H1 (cell line): ENCODE measurements around the gene GDPD3. TPM values are rescaled to one million over a fixed set of nuclear protein-coding genes. Genes with fewer than 3 reads are reported as not detected.

Source experiments
- ASH2L ChIP-seq: fragments of 200-600, 300-600 bp; sonication (generic); IDR thresholded peaks from one replicate; pipeline ENCODE4 v1.7.1; 2017; ENCODE audit warnings: low read length
- BCL11A ChIP-seq, 2 experiments: IDR thresholded peaks; one replicate each; pipeline ENCODE4 v1.6.1; 2011; ENCODE audit warnings: low read depth in 2 of 2, low read length in 2 of 2, mild to moderate bottlenecking in 2 of 2
- CHD2 ChIP-seq: IDR thresholded peaks from 2 replicates; pipeline ENCODE4 v1.6.1; 2012; ENCODE audit warnings: low read length, improper control_type of control experiment
- CREB1 ChIP-seq: IDR thresholded peaks from 2 replicates; pipeline ENCODE4 v1.6.1; 2012; ENCODE audit warnings: inconsistent platforms
- CTBP2 ChIP-seq: IDR thresholded peaks from 2 replicates; pipeline ENCODE4 v1.7.0; 2011; ENCODE audit warnings: borderline replicate concordance, mild to moderate bottlenecking, moderate library complexity, mixed read lengths, low read length; ENCODE audit not compliant: insufficient read depth, insufficient read length
- CTCF ChIP-seq, 3 experiments: IDR thresholded peaks; 1 replicate in 2 of 3; 2 replicates in 1 of 3; pipeline versions ENCODE4 v1.5.1 to v1.6.1; 2011; ENCODE audit warnings: low read length in 3 of 3, mild to moderate bottlenecking in 3 of 3, inconsistent platforms in 2 of 3, low read depth in 1 of 3, moderate library complexity in 1 of 3; ENCODE audit not compliant: insufficient read depth in 1 of 3; ENCODE audit errors: control extremely low read depth in 1 of 3
- GTF2F1 ChIP-seq: IDR thresholded peaks from 2 replicates; pipeline ENCODE4 v1.6.1; 2012; ENCODE audit warnings: low read depth, low read length, improper control_type of control experiment, borderline replicate concordance
- HDAC6 ChIP-seq: IDR thresholded peaks from one replicate; pipeline ENCODE4 v1.7.1; 2012; ENCODE audit warnings: low read depth, mild to moderate bottlenecking, inconsistent platforms, low read length, moderate library complexity
- JUND ChIP-seq: IDR thresholded peaks from 2 replicates; pipeline ENCODE4 v1.6.1; 2011; ENCODE audit warnings: mild to moderate bottlenecking, improper control_type of control experiment, low read length
- KDM1A ChIP-seq: fragments of 200-600, 300-600 bp; sonication (generic); IDR thresholded peaks from 2 replicates; pipeline ENCODE4 v1.7.1; 2016; ENCODE audit warnings: mild to moderate bottlenecking, low read length, borderline replicate concordance
- MAX ChIP-seq: IDR thresholded peaks from 2 replicates; pipeline ENCODE4 v1.6.1; 2012; ENCODE audit warnings: inconsistent platforms
- NANOG ChIP-seq: IDR thresholded peaks from 2 replicates; pipeline ENCODE4 v1.6.1; 2011; ENCODE audit warnings: low read length, low read depth, mild to moderate bottlenecking, inconsistent platforms; ENCODE audit not compliant: insufficient read depth, poor library complexity, severe bottlenecking
- POLR2A ChIP-seq, 2 experiments: IDR thresholded peaks; 1 replicate in 1 of 2; 2 replicates in 1 of 2; pipeline ENCODE4 v1.6.1; 2011; ENCODE audit warnings: low read depth in 2 of 2, low read length in 2 of 2, mild to moderate bottlenecking in 2 of 2; ENCODE audit errors: control extremely low read depth in 1 of 2
- POLR2AphosphoS5 ChIP-seq: IDR thresholded peaks from 2 replicates; pipeline ENCODE4 v1.6.1; 2011; ENCODE audit warnings: low read depth, low read length
- RAD21 ChIP-seq, 2 experiments: IDR thresholded peaks in 1 of 2; conservative IDR thresholded peaks in 1 of 2; 2 replicates each; pipeline ENCODE4 v1.6.1; 2011; ENCODE audit warnings: low read depth in 2 of 2, low read length in 2 of 2, improper control_type of control experiment in 1 of 2, inconsistent platforms in 1 of 2, mild to moderate bottlenecking in 1 of 2, moderate library complexity in 1 of 2
- SP4 ChIP-seq: IDR thresholded peaks from 2 replicates; pipeline ENCODE4 v1.6.1; 2012; ENCODE audit warnings: low read length, inconsistent platforms
- TAF1 ChIP-seq: IDR thresholded peaks from 2 replicates; pipeline ENCODE4 v1.6.1; 2011; ENCODE audit warnings: mild to moderate bottlenecking, low read depth, low read length
- TBP ChIP-seq: IDR thresholded peaks from 2 replicates; pipeline ENCODE4 v1.6.1; 2011; ENCODE audit warnings: low read depth, low read length, improper control_type of control experiment
- YY1 ChIP-seq: IDR thresholded peaks from 2 replicates; pipeline ENCODE4 v1.6.1; 2011; ENCODE audit warnings: low read depth, mild to moderate bottlenecking, low read length
- polyA plus RNA-seq, 7 experiments: library from polyadenylated mRNA; depleted of rRNA in 3 of 7; stranded (reverse) in 5 of 7; unstranded in 2 of 7; fragments of >200 nt in 5 of 7; fragments of 200-250 nt in 2 of 7; gene quantifications; 1 replicate in 5 of 7; 2 replicates in 1 of 7; 4 replicates in 1 of 7; pipeline versions ENCODE4 v1.2.1 to v1.2.3, GENCODE V29; 2011 to 2013; ENCODE audit warnings: missing spikeins in 2 of 7, mixed read lengths in 2 of 7
- total RNA-seq: library from RNA; stranded (reverse); fragmentation: NEBNext Ultra II Directional; extraction: Animal tissue kit (Norgen Biotek cat#: 25700); gene quantifications from 2 replicates; pipeline ENCODE4 v1.2.1, GENCODE V29; 2021

Gene GDPD3
- total and polyA plus RNA-seq, 2 of the 8 experiments (the other 6 are each of a cell fraction or from before 2014, with no cell fraction given), result 0.20 TPM; not detected in 1

- peak; percentile 84 for TF ChIP-seq POLR2AphosphoS5
- TF ChIP-seq NANOG, result no peak
- TF ChIP-seq JUND, result 0 out of 2 replicates have a peak, but pooled peaks have one; percentile 34
- peak; percentile 67 for TF ChIP-seq TBP
- TF ChIP-seq CTCF (IDR thresholded peaks at IDR 0.05; ENCODE audit: control extremely low read depth in 1 of 3, insufficient read depth in 1 of 3, low read depth in 1 of 3, low read length in 3 of 3), result 0 out of 4 replicates have a peak, but pooled peaks of 1 of the 3 experiments have one; percentile 1
- no peak for TF ChIP-seq YY1
- TF ChIP-seq BCL11A (IDR thresholded peaks at IDR 0.05; ENCODE audit: low read depth in 2 of 2, low read length in 2 of 2), result no peak
- TF ChIP-seq HDAC6, result no peak
- peak in 1 of 2 experiments; percentile 84; a peak in 2 of 3 replicates for TF ChIP-seq POLR2A (IDR thresholded peaks at IDR 0.05; ENCODE audit: control extremely low read depth in 1 of 2, low read depth in 2 of 2, low read length in 2 of 2)
- no peak for TF ChIP-seq CTBP2
- TF ChIP-seq SP4, result no peak
- TF ChIP-seq CREB1, result peak; percentile 92
- TF ChIP-seq TAF1, result peak; percentile 84
- no peak for TF ChIP-seq KDM1A
- peak; percentile 90 for TF ChIP-seq ASH2L
- TF ChIP-seq MAX, result no peak
- no peak for TF ChIP-seq CHD2
- no peak for TF ChIP-seq GTF2F1
- no peak for TF ChIP-seq RAD21 (IDR thresholded peaks at IDR 0.05 in 1 of 2, conservative IDR thresholded peaks at IDR 0.05 in 1 of 2; ENCODE audit: low read depth in 2 of 2, low read length in 2 of 2)
Observed at GRCh38 chr16:30075503-30076275, 37.6 kb downstream of the GDPD3 start, which contains the start of gene PPP4C (continued).
